ENCODE data around the gene WDR47. TPM values are rescaled to one million over a fixed set of nuclear protein-coding genes. Genes with fewer than 3 reads are reported as not detected.

Gene WDR47
- total RNA-seq, 1 experiment from 2014 or later = 6.6 TPM

DNA sequence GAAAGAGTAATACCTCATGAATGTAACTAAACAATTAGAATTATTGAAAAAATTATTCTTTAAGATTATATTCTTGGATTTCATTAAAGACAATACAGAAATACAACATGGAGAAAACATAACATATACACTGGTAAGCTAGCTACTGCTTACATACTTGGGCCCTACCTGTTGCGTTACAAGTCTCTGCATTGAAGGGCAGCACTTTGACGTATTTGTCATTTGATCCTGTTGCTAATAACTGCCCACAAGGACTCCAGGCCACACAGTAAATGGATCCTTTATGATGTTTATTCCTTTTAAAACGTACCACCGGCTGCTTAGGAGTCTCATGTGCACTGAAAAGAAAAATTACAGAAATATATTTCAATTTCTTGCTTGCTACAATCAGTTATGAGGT lies 58.8 kb downstream of the WDR47 start:
- Histone ChIP-seq H3K4me1 (ENCODE audit: insufficient read depth, low read length) (no peaks in the 10 kb centered on the region), H2AFZ (ENCODE audit: low read length) (no peak overlapping the region), H3K9me3 (ENCODE audit: control insufficient read depth, low read depth, low read length) (no peaks in the 10 kb centered on the region), H4K91ac (ENCODE audit: insufficient read length, low read depth, low read length) (no peak overlapping the region), H2BK120ac (ENCODE audit: low read depth, low read length, poor library complexity, severe bottlenecking) (no peak overlapping the region), H3K14ac (ENCODE audit: insufficient read depth, low read length) (no peak overlapping the region), H2BK12ac (ENCODE audit: insufficient read length, low read depth, low read length) (no peak overlapping the region), H3T11ph (ENCODE audit: low read length) (no peak overlapping the region), H4K8ac (replicated peaks; ENCODE audit: insufficient read length, low read depth, low read length) (no peak overlapping the region), H2BK20ac (ENCODE audit: low read depth, low read length, poor library complexity, severe bottlenecking) (no peak overlapping the region), H2AK5ac (ENCODE audit: insufficient read length, low read length) (no peak overlapping the region), H3K4ac (ENCODE audit: low read depth, low read length) (no peak overlapping the region), H4K5ac (ENCODE audit: insufficient read length, low read depth, low read length) (no peak overlapping the region), H3K27ac (ENCODE audit: insufficient read length, low read depth, low read length) (no peak overlapping the region), H2BK5ac (ENCODE audit: insufficient read length, low read length) (no peak overlapping the region), H3K79me2 (ENCODE audit: insufficient read depth, low read length) (no peaks in the 10 kb centered on the region), H3K23me2 (ENCODE audit: insufficient read length, low read depth, low read length, poor library complexity, severe bottlenecking) (no peaks in the 10 kb centered on the region), H3K23ac (ENCODE audit: insufficient read length, low read depth, low read length) (no peak overlapping the region), H3K79me1 (ENCODE audit: insufficient read depth, low read depth, low read length, poor library complexity, severe bottlenecking) (no peaks in the 10 kb centered on the region), H3K4me2 (ENCODE audit: insufficient read depth, insufficient read length, low read length) (no peak overlapping the region), H4K20me1 (ENCODE audit: control insufficient read depth, insufficient read depth, insufficient read length) (no peaks in the 10 kb centered on the region), H3K18ac (ENCODE audit: insufficient read length, low read depth, low read length) (no peak overlapping the region), H3K56ac (ENCODE audit: insufficient read length, low read depth, low read length) (no peak overlapping the region), H3K9ac (ENCODE audit: extremely low read depth, insufficient read length, low read length) (no peak overlapping the region), H3K27me3 (ENCODE audit: insufficient read depth, low read length) (no peaks in the 10 kb centered on the region), H2BK15ac (ENCODE audit: low read depth, low read length) (no peak overlapping the region)
- no peaks in the 10 kb centered on the region for H3K27me3 Mint-ChIP-seq (ENCODE audit: low read depth)
- H3K27ac Mint-ChIP-seq = no peak overlapping the region
- DNase-seq = no peak
- TF ChIP-seq CTCF (conservative IDR thresholded peaks at IDR 0.05) = no peak
- peaks cover 0 to 3% of the 10 kb centered on the region in 2 experiments; a peak in 1 of 4 replicates for H3K4me1 Mint-ChIP-seq
- peaks cover 0 to 3% of the 10 kb centered on the region in 2 experiments; a peak in 2 of 5 replicates for H3K9me3 Mint-ChIP-seq
- peaks cover 12 to 22% (median 18%) of the 10 kb centered on the region in 3 experiments for H3K36me3 Mint-ChIP-seq (ENCODE audit: insufficient read depth in 1 of 3, low read depth in 3 of 3)
- no CpG with 5 or more reads among the region's 4 CpGs for WGBS (ENCODE audit: extremely low coverage, insufficient read length, low lambda C conversion rate)
- H3K4me3 Mint-ChIP-seq = no peak overlapping the region
